ENCODE results near the gene HMG20A. TPM values are rescaled to one million over a fixed set of nuclear protein-coding genes. Genes with fewer than 3 reads are reported as not detected.
A peak's percentile ranks its signal among the peaks of the same experiment; 100 is the strongest.

HMG20A gene
- 42.8 and 50.0 TPM in 2 replicates for total RNA-seq (2014; rRNA removed; shearing (Covaris generic))

DNA sequence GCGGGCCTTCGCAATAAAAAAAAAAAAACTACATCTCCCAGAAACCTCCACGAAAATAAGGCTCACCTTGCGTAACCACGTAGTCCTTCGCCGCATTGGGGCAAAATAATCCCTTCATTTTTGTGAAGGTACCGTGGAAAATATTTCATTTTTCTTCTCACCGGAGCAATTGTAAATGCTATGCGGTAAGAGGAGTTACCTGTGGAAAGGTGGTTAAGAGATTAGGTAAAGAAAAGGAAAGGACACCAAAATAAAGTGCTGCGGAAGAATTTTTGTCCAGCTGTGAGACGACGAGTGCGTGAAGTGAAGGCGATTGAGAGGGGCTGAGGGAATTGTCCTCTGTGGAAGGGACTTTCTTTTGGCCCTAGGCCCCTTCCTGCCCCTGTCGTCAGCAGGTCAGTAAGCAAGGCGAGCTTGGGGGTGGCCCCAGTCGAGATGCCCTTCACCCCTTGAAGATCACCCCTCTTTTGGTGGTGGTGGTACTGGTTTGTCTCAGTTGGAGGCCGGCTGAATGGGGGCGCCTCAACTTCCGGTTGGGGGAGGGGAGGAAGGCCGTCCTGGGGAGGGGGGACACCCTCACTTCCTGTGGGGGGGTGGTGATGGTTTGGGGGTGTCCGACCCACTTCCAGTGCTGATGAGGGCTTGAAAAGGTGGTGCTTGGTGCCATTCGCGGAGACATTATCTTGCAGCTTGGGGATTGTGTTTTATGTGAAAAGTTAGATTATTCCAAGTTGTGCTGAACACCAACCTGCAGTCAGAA is at the start of gene HMG20A:
Gene HMG20A (plus strand): TSS at position 279 of the 760 bp plus-strand sequence. CDS start 37,520 bp downstream, outside the sequence.
- peak; percentile 70 to 82 for DNase-seq
- Histone ChIP-seq H3K4me1 (peaks cover 17% of the 10 kb centered on the region), H3K27me3 (no peaks in the 10 kb centered on the region), H3K9me3 (replicated peaks) (no peaks in the 10 kb centered on the region), H3K27ac (peak within 1 kb of the TSS; percentile 87), H3K36me3 (no peaks in the 10 kb centered on the region), H3K4me3 (peak within 1 kb of the TSS; percentile 90)

DNA sequence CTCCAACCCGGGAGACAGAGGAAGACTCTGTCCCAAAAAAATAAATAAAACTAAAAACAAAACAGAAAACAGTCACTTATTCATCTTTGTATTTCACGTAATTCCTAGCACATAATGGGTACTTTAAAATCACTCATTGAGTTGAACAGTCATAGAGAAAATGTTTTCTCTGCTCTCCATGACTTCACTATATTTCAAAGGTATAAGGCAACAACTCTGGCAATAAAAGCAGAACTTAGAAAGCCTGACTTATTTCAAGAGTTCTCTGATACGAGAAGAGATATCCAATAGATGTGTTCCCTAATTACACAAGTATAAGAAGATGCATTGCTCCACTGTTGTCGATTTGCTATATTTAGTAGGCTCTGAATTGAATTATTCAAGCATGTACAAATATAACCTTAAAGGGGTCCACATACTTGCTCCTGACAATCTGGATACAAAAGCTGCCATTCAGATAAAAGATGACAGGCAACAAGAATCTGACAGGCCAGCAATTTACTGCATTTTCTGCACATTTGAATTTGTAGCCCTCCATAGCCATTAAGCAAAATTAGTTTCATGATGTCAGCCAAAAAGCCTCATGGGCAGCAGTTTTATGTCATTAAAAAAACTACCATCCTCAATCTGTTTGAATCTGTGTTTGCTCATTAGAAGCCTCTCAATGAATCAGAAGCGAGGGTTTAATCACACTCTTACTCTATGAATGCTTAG is 48.7 kb upstream of the HMG20A start:
- Histone ChIP-seq H3K27ac (no peak overlapping the region), H3K27me3 (no peaks in the 10 kb centered on the region), H3K4me1 (no peaks in the 10 kb centered on the region), H3K36me3 (no peaks in the 10 kb centered on the region), H3K9me3 (replicated peaks) (0 out of 2 replicates have a peak, but pooled peaks cover 7% of the 10 kb centered on the region), H3K4me3 (no peak overlapping the region)
- no peak for DNase-seq

DNA sequence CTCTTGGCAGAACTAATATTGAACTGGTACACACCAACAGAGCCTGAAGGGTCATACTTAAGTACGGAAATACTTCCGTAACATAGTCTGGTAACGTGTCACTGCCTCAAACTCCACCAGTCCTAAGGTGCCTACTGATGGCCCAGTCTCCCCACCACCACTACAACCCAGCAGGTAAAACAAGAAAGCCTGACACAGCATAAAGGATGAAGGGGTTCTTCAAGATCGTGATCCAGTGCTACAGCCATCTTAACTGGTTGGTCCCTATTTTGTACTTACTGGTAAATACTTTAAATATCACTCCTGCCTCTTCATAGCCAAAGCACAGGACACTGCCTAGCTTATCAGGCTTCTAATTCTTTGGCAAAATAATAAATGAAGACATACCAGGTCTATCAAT is 47.2 kb upstream of the HMG20A start:
- H3K36me3 ChIP-seq: no peaks in the 10 kb centered on the region
- H3K4me1 ChIP-seq: no peaks in the 10 kb centered on the region
- H3K27ac ChIP-seq: no peak overlapping the region
- DNase-seq: no peak
- H3K4me3 ChIP-seq: no peak overlapping the region
- H3K27me3 ChIP-seq: no peaks in the 10 kb centered on the region
- 0 out of 2 replicates have a peak, but pooled peaks cover 7% of the 10 kb centered on the region for H3K9me3 ChIP-seq (replicated peaks)

DNA sequence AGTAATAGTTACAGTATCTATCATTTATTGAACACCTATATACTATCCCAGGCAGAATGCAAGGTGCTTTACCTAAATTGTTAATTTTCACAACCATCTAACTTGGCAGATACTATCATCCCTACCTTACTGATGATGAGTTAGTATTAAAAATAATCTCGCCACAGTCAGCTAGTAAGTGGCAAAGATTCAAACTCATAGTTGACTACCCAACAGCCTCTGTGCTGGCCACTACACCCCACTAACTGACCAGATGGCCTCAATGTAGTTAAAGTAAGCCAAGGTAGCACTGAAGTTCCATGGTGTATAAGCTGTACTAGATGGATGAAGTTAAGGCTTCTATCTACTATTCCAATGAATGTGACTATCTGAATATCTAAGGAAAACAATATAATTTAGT is 45.6 kb upstream of the HMG20A start:
- no peaks in the 10 kb centered on the region for H3K27me3 ChIP-seq
- no peaks in the 10 kb centered on the region for H3K4me1 ChIP-seq
- H3K36me3 ChIP-seq: no peaks in the 10 kb centered on the region
- H3K4me3 ChIP-seq: no peak overlapping the region
- H3K27ac ChIP-seq: no peak overlapping the region
- no peak for DNase-seq
- H3K9me3 ChIP-seq (replicated peaks): 0 out of 2 replicates have a peak, but pooled peaks cover 7% of the 10 kb centered on the region

DNA sequence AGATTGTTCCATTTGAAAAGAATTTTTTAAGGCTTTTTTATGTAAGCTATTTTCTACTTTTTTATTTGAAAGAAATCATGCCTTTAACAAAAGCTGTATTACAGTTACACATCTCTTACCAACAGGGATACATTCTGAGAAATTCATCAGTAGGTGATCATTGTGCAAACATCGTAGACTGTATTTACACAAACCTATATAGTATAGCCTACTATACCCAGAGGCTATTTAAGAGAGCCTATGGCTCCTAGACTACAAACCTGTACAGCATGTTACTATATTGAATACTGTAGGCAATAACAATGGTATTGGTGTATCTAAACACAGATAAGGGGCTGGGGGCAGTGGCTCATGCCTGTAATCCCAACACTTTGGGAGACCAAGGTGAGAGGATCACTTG is 43.9 kb upstream of the HMG20A start:
- no peaks in the 10 kb centered on the region for H3K27me3 ChIP-seq
- H3K27ac ChIP-seq: no peak overlapping the region
- DNase-seq: no peak
- H3K9me3 ChIP-seq (replicated peaks): 0 out of 2 replicates have a peak, but pooled peaks cover 7% of the 10 kb centered on the region
- H3K36me3 ChIP-seq: no peaks in the 10 kb centered on the region
- H3K4me1 ChIP-seq: no peaks in the 10 kb centered on the region
- no peak overlapping the region for H3K4me3 ChIP-seq

DNA sequence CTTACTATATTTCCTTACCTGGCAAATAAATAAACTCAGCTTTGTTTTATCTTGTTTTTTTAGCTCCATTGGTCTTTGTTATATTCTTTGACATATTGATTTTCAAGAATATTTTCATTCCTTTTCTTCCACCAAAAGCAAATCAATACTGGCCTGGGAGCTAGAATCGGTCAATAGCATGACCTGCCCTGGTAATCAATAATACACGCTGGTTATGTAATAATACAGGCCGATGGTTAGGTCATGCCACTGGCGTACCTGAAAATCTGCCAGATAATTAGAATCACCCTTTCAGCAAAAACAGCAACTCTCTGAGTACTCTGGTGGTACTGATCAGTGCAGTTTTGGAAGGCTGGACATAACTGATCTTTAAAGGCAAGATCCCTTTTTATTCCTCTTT is 40.7 kb upstream of the HMG20A start:
- no peak for DNase-seq
- Histone ChIP-seq H3K27me3 (no peaks in the 10 kb centered on the region), H3K27ac (no peak overlapping the region), H3K36me3 (no peaks in the 10 kb centered on the region), H3K9me3 (replicated peaks) (no peaks in the 10 kb centered on the region), H3K4me3 (no peak overlapping the region), H3K4me1 (no peaks in the 10 kb centered on the region)

DNA sequence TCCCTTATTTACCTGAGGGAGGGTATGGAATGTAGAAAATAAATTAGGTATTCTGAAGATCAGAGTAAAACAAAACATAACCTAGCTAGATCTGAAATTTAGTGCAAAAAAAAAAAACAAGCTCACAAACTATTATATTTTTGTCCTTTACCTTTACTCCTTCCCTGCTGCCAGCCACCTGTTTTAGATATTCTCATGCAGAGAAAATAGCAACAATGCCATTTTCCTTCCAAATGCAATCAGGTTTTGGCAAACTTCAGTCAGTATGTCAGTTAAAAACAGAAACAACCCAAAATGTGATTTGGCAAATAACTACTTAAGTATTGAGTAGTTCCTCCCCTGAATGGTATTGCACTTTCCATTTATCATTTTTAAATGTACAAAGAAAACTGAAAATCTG is 36.6 kb upstream of the HMG20A start:
- H3K4me1 ChIP-seq: no peaks in the 10 kb centered on the region
- no peaks in the 10 kb centered on the region for H3K36me3 ChIP-seq
- no peak for DNase-seq
- no peaks in the 10 kb centered on the region for H3K27me3 ChIP-seq
- no peaks in the 10 kb centered on the region for H3K9me3 ChIP-seq (replicated peaks)
- H3K4me3 ChIP-seq: no peak overlapping the region
- H3K27ac ChIP-seq: no peak overlapping the region

DNA sequence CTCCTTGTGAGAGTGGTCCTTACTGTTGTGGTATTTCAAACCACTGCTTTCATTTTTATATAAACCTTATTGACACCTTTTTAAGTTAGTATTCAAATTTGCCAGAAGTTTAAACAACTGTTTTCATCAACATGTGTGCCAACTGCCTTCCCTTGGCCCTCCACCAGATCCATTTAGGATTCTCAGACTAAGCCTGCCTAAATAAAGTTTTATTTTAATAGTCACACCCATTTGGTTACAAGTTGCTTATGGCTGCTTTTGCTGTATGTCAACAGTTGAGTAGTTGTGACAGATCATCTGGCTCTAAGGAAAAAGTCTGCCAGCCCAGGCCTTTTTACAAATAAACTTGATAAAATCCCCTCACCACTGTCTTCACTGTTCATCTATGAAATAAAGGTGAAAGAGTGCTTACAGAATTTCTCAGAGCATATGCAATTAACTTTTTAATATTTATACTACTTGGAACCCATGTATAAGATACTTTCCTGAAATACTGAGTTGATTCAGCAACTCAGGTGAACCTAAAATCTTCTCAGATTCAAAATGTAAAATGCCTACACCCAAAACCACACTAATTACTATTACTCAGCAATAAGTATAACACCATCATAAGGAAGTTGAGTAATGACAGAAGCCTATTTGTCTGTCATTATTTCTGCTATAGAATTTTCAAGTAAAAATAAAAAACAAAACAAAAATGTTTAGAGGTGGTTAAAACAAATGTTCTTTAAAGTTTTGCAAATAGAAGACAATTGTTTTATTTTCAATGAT is 35.9 kb upstream of the HMG20A start:
- Histone ChIP-seq H3K9me3 (replicated peaks) (no peaks in the 10 kb centered on the region), H3K36me3 (no peaks in the 10 kb centered on the region), H3K4me3 (no peak overlapping the region), H3K27ac (no peak overlapping the region), H3K27me3 (no peaks in the 10 kb centered on the region), H3K4me1 (no peaks in the 10 kb centered on the region)
- DNase-seq: no peak

DNA sequence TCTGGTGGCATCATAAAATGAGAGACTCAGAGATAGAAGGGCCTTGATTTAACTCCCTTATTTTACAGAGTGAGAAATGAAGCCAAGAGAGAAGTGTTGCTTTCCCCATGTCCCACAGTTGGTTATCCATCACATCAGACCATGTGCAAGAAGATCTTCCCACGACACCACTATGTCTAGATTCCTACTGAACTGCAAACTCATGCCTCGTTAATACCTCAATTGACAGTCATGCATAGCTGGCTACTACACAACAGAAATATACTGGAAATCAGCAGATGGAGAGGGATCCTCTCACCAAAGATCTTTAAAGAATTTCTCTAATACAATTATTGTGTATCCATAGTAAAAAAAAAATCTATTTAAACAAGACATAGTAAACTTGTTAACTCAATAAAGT is 34.1 kb upstream of the HMG20A start:
- Histone ChIP-seq H3K27me3 (no peaks in the 10 kb centered on the region), H3K9me3 (replicated peaks) (no peaks in the 10 kb centered on the region), H3K27ac (no peak overlapping the region), H3K4me1 (no peaks in the 10 kb centered on the region), H3K36me3 (no peaks in the 10 kb centered on the region), H3K4me3 (no peak overlapping the region)
- no peak for DNase-seq

DNA sequence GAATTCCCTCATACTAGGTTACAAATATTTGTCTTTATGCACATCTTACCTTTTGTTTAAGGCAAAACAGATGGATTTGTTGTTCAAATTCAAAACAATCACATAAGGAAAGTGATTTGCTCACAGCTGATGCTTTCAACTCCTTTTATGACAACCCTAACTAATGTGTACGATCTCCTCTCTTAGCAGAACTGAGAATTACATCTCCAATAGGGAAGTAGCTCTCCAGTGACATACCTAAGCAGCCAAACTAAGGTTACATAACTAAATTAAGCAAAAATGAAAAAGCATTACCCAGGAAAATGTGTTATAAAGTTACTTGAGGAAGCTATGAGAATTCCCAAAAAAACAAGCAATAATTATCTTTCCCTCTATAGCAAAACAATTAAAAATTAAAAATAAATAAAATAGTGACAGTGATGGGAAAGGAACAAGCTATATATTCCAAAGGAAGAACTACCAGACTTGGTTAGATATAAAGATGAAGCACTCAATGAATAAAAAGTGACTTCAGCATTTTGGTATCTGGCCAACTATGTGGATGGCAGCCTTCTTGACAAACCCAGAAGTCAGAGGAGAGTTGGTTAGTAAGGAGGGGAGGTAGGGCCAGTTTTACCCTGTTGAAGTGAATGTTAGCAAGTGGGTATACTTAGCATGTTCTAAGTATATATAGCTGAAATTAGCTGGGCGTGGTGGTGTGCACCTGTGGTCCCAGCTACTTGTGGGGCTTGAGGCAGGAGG is 33.2 kb upstream of the HMG20A start:
- Histone ChIP-seq H3K4me1 (no peaks in the 10 kb centered on the region), H3K4me3 (no peak overlapping the region), H3K36me3 (no peaks in the 10 kb centered on the region), H3K27me3 (no peaks in the 10 kb centered on the region), H3K9me3 (replicated peaks) (no peaks in the 10 kb centered on the region), H3K27ac (no peak overlapping the region)
- no peak for DNase-seq

DNA sequence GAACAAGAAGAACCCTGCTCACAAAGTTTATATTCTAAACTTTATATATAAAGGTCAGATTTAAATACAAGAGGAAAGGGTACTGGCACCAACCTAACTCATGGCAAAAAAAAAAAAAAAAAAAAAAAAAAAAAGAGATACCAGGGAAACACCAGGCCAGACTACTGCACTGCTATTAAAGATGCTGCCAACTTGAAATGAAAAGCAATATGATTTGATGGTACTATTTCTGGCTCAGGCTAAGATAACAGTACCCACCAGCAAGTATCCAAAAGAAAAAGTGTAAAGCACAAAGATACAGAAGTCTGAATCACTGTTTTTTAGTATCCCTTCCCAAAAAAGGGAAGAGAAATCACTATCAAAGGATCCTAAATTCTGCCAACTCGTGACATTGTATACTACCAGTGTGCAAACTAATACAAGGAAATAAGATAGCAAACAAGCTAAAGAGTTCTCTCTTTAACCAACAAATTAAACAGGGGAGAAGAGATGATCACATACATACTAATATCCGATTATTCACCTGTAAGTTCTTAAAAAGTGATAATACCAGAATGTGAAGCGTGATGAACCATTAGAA is 29.2 kb upstream of the HMG20A start:
- Histone ChIP-seq H3K27ac (no peak overlapping the region), H3K4me3 (no peak overlapping the region), H3K9me3 (replicated peaks) (no peaks in the 10 kb centered on the region; the same call in 1 of the 2 replicates), H3K4me1 (no peaks in the 10 kb centered on the region), H3K27me3 (no peaks in the 10 kb centered on the region), H3K36me3 (no peaks in the 10 kb centered on the region)
- no peak for DNase-seq

DNA sequence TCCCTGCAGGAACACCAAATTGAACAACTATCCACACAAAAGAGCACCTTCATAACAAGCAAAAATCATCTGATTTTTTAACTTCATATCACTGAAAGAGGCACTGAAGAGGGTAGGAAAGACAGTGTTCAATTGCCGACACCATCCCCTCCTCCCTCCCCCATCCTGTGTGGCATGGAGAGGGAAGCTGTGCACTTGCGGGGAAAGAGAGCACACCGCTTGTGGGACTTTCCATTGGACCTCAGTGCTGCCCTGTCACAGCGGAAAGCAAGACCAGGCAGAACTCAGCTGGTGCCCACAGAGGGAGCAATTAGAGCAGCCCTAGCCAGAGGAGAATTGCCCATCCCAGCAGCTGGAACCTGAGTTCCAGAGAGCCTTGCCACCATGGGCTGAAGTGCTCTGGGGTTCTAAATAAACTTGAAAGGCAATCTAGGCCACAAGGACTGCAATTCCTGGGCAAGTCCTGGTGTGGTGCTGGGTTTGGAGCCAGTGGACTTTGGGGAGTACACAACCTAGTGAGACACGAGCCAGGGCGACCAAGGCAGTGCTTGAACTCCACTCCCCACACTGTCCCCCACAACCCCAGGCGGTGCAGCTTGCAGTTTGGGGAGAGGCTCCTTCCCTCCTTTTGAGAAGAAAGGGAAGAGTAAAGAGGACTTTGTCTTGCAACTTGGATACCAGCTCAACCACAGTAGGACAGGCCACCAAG is 27.8 kb upstream of the HMG20A start:
- H3K9me3 ChIP-seq (replicated peaks): no peaks in the 10 kb centered on the region; the same call in 1 of the 2 replicates
- no peak overlapping the region for H3K4me3 ChIP-seq
- no peak overlapping the region for H3K27ac ChIP-seq
- no peaks in the 10 kb centered on the region for H3K4me1 ChIP-seq
- H3K27me3 ChIP-seq: no peaks in the 10 kb centered on the region
- no peaks in the 10 kb centered on the region for H3K36me3 ChIP-seq
- DNase-seq: no peak

DNA sequence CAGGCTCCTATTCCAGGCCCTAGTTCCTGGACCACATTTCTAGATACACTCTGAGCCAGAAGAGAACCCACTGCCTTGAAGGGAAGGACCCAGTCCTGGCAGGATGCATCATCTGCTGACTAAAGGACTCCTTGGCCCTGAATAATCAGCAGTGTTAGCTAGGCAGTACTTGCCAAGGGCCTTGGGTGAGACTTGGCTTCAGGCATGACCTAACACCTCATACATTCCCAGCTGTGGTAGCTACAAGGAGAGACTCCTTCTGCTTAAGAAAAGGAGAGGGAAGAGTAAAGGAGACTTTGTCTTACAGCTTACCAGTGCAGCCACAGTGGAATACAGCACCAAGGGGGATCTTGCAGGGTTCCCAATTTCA is 27.2 kb upstream of the HMG20A start:
- H3K27ac ChIP-seq: no peak overlapping the region
- H3K4me3 ChIP-seq: no peak overlapping the region
- no peaks in the 10 kb centered on the region for H3K36me3 ChIP-seq
- no peaks in the 10 kb centered on the region for H3K4me1 ChIP-seq
- no peaks in the 10 kb centered on the region; the same call in 1 of the 2 replicates for H3K9me3 ChIP-seq (replicated peaks)
- DNase-seq: no peak
- H3K27me3 ChIP-seq: no peaks in the 10 kb centered on the region

All from SJCRH30 (cell line).